Erythroblast (primary cell): ENCODE measurements around the gene MYCN.

Experiments used
- GATA1 ChIP-seq: IDR thresholded peaks from 2 replicates; pipeline ENCODE4 v1.6.1; 2011; ENCODE audit warnings: low read depth, mild to moderate bottlenecking, control low read depth, low read length, moderate library complexity
- POLR2A ChIP-seq: IDR thresholded peaks from 2 replicates; pipeline ENCODE4 v1.6.1; 2011; ENCODE audit warnings: mild to moderate bottlenecking, low read length

- no peak for TF ChIP-seq POLR2A
- TF ChIP-seq GATA1, result no peak
Measured at GRCh38 chr2:15992457-15993231, 52.3 kb downstream of the MYCN start.
